HS-27A (cell line): ENCODE measurements around the gene NSUN7.
"Not testable (repeated sequence)": the region's sequence is repeated elsewhere in the genome, so short reads cannot be mapped to it uniquely, and the experiment has no call there.

ENCODE experiments used
- DNase-seq: peaks from one replicate; pipeline ENCODE4 v3.0.0-alpha.2; 2012; ENCODE audit warnings: low read depth, missing footprints

Gene NSUN7, protein sequence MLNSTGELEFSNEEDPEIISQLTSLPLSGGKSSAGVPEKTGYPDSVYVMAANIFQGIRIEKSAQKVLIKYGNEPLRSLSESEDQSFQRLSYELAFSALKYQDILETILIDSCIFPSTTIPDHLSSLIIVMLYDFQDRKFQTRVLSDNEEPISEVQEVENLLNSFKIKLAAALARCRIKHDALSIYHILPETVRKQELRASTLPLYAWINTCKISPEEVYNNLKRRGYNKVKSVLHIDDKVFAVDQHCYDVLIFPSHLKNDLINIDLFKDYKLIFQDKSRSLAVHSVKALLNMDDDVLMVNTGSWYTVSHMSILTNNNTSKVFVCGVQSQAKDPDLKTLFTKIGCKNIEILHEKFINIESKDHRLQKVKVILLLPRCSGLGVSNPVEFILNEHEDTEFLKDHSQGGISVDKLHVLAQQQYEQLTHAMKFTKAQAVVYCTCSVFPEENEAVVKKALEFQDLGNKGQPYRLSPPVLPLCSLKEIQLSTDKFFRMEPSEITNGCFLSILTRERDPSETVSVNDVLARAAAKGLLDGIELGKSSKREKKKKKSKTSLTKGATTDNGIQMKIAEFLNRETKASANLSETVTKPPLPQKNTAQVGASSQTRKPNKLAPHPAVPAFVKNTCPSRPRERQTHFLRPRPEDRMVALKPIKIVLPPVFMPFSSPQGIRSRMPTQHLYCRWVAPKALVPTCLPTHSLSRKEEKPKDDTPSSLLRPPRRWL

DNA sequence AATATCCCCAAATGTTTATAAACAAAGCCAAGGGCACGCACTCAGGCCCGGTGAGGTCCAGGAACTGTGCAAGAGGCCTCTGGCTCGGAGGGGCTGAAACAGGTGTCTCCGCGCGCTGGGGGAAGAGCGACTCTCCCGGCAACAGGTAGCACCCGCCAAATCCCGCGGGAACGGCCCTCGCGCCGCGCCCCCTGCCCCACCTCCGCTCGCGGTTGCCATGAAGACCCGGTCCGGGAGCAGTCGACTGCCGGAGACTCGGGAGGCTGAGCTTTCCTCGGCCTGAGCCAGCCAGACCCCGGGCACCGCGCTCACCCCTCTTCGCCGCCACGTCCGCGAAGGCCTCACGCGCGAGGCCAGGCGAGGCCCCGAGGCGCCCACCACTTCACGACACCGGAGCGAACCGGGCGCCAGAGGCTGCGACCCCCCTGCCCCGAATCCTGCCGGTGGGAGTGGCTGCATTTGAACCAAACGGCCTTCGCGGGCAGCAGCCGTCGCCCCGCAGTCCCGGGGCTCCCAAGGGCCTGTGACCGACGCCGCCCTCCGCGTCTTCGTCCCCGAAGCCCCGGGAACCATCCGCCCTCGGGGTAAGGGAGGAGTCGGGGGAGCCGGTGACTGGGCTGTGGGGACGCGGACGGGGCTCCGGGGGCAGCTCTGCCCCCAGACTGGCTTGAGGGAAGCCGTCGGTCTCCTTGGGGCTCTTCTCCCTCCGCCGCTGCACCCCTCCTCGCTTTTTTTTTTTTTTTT, at the start of gene NSUN7:
Gene NSUN7 (plus strand): TSS at position 239 of the 744 bp plus-strand sequence. CDS start 739 bp downstream, outside the sequence.
- no peak for DNase-seq

DNA sequence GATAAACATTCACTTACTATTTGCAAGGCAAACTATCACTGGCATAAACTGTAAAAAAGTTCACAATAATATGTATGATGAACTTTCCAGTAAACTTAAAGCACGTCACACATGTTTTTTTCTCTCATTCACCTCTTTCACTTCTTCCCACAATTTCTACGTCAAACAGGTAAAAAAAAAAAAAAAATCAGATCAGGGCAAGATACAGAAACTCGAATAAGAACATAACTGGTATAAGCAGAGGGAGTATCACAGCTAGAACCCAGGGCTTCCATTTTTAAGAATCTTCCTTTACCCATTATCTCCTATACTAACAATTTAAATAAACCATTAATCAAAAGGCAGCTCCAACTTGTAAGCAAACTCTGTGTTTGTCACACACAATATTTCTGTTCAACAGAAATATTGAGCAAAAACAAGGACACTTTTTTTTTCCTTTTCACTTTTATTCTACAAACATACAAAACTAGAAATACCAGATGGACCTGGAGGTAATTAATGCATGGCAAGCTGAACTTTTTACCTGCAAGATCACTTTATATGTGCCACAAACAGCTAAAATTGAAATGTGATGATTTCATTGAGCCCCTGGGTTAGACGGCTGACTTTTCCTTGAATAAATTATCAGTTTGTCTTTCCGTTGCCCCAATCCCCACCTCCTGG, 47.5 kb upstream of the NSUN7 start:
- no peak for DNase-seq

DNA sequence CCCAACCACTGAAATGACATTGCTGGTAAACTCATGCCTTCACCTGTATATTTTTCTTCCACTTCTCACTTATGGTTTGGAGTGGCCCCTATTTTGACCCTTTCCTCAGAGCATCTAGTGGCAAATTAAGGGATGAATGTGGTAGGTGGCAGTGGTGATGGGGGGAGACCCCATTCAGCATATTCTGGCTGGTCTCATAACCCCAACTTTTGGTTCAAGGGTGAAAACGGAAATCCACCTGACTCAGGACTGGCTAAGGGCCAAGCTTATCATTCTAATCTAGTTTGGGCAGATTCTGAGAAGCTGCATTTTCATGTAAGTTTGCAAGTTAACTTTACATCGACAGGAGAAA, 47.0 kb upstream of the NSUN7 start:
- no peak for DNase-seq

DNA sequence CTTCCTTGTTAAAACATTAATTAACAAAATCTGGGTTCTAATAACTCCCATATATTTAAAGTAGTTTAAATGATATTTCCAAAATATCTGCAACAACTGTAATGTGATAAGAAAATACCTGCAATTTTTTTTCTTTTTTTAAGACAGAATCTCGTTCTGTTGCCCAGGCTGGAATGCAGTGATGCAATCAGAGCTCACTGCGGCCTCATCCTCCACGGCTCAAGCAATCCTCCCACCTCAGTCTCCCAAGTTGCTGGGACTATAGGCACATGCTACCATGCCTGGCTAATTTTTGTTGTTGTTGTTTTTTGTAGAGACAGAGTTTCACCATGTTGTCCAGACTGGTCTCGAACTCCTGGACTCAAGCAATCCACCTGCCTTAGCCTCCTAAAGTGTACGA, 45.7 kb upstream of the NSUN7 start:
- DNase-seq, result no peak

DNA sequence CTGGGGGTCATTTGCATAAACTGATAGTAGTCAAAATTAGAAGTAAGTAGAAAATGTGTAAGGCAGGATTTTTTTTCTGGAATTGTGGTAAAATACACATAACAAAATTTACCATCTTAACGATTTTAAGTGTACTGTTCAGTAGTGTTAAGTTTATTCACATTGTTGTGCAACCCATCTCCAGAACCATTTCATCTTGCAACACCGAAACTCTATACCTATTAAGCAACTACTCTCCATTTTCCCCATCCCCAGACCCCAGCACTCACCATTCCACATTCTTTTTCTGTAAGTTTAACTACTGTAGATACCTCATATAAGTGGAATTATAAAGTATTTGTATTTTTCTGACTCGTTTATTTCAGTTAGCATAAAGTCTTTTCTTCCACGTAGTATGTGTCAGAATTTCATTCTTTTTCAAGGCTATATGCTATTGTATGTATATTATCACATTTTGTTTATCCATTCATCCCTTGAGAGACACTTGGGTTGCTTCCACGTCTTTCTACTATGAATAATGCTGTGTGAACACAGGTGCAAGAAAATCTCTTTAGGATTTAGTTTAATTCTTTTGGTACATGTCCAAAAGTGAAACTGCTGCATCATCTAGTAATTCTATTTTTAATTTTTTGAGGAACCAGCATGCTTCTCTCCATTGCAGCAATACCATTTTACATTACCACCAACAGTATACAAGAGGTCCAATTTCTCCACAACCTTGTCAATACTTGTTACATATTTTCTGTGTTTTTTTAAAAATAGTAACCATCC, 39.1 kb upstream of the NSUN7 start:
- no peak for DNase-seq

DNA sequence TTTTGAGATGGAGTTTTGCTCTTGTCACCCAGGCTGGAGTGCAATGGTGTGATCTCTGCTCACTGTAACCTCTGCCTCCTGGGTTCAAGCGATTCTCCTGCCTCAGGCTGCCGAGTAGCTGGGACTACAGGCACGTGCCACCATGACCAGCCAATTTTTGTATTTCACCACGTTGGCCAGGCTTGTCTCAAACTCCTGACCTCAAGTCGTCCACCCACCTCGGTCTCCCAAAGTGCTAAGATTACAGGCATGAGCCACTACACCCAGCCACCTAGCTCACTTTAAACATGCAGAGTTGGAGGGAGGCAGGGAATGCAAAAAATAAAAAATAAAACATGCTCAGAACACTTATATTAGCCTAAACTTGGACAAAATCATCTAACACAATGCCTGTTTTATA, 36.8 kb upstream of the NSUN7 start:
- DNase-seq, result not testable (repeated sequence)

DNA sequence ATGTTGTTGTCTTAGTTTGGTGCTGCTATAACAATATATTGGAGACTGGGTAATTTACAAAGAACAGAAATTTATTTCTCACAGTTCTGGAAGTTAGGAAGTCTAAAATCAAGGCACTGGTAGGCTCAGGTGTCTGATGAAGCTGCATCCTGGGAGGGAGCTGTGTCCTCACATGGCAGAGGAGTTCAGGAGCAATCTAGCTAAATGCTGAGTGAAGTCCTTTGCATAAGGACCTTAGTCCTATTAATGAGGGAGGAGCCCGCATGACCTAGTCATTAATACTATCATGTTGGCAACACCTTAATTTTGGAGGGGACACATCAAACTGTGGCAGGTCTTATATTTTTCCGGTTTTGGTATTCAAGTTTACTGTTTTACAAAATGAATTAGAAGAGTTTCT, 36.0 kb upstream of the NSUN7 start:
- DNase-seq, result no peak

DNA sequence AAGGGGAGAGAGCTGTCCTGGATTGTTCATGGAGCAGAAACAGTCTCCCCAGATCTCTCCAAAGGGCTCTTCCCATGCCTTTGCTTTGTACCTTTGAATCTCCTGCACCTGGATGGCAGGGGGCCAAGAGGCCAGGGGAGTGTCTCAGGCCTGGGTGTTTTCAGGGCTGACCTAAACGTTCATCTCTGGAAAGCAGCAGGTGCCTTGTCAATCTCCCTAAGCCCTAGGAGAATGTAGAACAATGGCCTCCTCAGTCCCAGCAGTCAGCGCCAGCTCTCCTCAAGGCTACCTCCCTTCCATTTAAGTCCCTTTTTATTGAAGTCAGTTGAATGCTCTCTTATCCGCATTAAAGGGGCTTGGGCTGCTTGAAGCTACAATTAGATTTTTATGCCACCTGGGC, 31.2 kb upstream of the NSUN7 start:
- no peak for DNase-seq

DNA sequence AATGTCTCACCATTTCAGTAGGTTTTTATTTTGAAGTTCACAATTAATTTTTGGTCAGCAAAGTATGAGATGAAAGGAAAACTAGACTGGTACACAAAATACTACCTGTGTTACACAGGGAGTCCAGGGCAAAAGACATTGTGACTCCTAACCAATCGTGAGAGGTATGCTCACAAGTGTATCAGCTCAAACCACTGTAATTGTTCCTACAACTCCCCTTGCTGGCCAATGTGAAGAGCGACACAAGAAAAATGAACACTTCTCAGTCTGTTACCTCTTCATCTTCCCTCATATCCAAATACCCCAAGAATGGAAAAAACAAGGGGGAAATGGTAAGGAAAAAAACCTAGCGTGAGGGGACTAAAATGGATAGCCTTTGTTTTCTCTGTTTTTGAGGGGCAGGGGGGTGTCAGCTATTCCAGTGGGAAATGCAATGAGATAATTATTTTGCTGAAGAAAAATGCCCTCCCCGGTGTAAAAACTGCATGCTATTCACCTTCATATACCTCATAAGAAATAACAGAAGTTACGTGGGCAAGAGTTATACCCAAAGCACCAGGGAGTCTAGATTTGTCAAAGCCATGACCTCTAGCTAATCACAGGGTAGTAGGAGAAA, 30.6 kb upstream of the NSUN7 start:
- no peak for DNase-seq

DNA sequence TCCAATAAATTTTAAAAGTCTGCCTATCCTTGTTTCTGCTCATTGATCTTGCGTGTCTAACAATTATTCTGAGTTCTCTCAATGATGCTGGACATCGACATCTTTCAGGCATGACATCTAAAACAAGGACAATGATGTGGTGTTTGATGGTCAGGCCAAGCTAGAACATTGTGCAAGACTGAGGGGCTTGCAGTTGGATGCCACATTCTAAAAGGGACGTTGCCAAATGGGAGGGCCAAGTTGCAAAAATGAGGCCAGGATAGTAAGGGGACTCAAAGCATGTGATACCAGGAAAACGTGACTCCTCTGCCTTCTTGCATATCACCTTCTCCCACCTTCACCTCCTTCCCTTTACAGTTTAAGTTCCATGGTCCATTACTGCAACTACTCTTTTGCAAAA, 29.4 kb upstream of the NSUN7 start:
- DNase-seq, result no peak

DNA sequence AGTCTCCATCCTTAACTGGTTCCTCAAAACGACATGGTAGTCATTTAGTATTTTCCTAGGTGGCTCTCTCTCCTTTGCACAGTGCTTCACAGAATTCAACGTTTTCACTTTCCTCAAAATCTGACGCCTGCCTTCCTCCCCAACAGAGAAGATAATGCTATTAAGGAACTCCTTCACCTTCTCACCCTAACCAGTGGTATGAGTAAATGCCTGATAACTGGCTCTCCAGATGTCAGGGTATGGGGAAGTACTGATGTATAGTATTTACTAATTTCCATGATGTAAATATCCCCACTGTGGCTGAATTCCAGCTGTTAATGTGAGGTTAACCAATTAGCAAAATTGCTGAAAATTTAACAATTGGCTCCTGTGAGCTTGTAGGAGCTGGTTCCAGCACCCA, 28.8 kb upstream of the NSUN7 start:
- DNase-seq, result no peak

DNA sequence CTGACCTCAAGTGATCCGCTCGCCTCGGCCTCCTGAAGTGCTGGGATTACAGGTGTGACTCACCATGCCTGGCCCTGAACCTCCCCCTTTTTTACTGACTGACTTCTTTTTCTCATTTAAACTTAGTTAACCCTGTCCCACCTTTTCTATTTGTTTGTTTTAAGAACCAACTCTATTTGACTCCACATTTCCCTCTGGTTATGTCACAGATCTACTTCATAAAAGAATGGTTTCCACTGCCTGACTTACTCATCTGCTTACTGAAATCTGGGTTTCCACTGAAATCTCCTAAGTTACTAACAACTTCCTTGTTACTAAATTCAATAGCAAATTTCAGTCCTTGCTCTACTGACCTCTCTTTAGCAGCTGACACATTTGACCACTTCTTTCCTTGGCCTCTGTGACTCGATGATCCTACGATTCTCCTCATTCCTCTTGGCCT, 28.0 kb upstream of the NSUN7 start:
- no peak for DNase-seq

DNA sequence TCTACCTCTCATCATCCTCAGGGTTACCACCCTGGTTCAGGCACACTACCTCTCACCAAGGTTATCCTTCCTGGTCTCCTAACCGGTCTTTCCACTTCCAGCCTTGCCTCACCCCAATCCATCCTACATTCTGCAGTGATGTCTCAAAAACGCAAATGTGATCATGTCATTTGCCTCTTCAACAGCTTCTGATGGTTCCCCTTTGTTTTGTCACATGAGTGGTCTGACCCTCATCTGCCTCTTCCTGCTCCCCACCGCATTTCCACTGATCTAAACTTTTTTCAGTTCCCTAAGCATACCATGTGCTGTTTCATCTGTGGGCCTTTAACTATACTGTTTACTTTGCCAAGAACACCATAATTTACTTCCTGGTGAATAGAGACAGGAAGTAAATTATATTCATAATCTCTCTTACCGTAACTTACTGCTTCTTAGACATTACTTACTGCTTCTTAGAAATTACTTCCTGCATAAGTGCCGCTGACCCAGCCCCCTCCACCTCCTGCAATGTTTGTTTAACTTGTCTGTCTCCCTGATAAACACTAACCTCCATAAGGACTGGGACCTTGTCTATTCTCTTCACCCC, 27.1 kb upstream of the NSUN7 start:
- DNase-seq, result no peak

DNA sequence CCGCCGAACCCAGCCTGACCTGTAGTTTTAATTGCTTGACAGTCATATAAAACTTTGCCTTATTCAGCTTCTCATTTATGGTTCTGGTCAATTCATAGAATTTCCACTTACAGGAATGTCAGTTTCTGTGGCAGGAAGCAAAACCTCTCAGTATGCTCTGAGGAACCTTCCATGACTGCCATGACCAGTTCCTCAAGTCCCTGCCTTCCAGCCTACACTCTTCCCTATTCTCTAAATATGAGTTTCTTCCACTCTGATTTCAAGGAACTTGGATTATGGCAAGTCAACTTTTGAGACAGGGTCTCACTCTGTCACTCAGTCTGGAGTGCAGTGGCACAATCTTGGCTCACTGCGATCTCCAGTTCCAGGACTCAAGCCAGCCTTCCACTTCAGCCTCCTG, 26.0 kb upstream of the NSUN7 start:
- DNase-seq, result no peak

DNA sequence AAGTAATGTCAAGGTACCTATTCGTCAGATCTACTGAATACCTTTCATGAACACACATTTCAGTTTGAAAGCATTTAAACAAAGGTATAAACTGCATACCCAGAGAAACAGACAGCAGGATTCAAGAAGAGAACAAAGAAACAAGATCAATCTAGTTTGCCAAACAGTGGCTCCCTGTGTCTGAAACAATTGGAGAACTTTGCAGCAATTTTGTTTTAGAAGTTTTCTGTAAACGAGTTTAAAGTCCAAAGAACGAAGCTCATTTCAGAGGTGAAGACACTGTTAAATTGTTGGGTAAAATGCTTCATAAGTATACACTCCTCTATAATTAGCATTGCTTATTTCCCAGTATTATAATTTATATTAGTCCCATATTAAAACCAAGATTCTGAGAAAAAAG, 21.4 kb upstream of the NSUN7 start:
- no peak for DNase-seq

DNA sequence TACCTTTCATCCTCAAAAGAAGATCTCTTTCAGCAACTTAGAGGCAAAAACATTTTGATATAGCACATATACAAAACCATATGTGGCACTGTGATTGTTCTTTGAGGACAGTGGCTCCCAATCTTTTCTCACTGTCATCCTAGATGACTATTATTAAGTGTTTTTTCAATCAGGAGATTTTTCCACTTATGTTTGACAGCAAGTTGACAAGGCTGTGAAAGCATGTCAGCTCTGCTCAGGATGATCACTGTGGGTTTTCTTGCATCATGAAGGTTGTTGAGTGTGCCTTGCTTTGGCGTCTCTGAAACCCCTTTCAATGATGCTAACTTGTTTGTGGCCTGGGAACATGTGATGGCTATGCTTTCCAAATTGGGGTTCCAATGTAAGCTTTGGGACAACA, 20.2 kb upstream of the NSUN7 start:
- no peak for DNase-seq

DNA sequence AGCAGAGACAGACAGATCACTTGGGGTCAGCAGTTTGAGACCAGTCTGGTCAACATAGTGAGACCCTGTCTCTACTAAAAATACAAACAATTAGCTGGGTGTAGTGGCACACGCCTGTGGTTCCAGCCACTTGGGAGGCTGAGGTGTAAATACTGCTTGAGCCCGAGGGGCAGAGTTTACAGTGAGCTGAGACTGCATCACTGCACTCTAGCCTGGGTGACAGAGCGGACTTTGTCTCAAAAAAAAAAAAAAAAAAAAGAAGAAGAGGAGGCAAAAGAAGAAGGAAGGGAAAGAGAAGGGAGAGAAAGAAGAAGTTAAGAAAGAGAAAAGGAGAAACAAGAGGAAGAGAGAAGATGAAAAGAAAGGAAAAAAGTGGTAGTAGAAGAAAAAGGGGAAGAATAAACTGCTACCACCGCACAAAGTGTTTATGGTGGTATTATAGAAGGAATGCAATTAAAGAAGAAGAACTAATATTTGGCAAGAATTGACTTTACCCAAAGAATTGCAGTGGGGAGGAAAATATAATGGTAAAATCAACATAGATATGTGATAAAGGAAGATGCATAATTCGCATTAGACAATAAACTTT, 19.6 kb upstream of the NSUN7 start:
- DNase-seq, result no peak

DNA sequence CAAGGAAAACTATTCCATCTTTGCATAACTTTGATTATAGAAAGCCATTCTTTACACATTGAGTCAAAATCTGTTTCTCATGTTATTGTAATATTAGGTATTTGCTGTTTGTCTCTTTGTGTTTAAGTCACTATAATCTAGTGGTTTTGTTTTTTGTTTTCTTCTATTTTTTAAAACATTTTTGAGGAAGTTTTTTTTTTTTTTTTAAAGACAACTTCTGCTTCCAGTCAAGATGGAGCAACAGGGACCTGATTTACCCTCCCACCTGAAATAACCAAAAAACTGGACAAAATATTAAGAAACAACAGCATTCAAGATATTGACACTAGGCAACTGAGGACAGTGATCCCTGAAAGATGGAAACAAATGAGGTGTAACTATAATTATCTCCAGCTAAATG, 18.4 kb upstream of the NSUN7 start:
- DNase-seq, result no peak

DNA sequence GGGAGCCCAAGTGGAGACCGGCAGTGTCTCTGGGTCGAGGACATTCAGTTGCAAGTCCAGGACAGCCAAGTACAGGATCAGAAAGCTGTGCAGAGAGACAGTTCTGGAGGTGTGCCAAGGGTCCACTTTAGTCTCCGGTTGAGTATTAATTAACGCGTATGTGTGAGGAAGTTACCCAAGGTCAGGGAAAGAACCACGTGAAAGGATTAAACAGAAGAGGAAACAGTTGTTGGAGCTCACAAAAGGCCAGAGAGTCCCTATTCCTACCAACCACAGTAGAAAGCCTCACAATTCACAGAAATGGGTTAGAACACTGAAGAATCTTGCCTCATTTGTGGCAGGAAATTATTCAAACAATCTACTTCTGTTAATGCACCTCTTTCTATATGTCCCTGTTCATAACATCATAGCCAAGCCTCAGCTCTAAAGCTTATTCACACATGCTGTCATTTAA, 17.9 kb upstream of the NSUN7 start:
- no peak for DNase-seq

DNA sequence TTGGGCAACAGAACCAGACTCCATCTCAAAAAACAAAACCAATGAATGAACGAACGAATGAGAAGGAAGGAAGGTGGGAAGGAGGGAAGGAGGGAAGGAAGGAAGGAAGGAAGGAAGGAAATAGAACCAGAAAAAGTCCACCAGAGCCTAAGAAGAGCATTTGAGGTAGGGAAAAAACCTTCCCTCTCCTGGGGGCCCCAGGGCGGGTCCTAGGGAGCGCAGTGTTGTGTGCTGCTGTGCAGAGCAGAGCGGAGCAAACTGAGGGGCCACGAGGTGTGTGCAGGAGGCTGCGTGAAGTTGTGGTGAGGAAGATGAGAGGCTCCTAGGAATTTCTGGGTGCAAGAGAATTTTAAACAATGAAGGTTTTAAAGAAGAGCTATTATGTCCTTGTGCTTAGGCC, 16.0 kb upstream of the NSUN7 start:
- no peak for DNase-seq
